ENCODE measurements around the gene MGMT. TPM values are rescaled to one million over a fixed set of nuclear protein-coding genes. Genes with fewer than 3 reads are reported as not detected.

Gene MGMT
- total RNA-seq, 4 donors from 2014 or later, result 16.5 to 37.5 (median 32.1) TPM

DNA sequence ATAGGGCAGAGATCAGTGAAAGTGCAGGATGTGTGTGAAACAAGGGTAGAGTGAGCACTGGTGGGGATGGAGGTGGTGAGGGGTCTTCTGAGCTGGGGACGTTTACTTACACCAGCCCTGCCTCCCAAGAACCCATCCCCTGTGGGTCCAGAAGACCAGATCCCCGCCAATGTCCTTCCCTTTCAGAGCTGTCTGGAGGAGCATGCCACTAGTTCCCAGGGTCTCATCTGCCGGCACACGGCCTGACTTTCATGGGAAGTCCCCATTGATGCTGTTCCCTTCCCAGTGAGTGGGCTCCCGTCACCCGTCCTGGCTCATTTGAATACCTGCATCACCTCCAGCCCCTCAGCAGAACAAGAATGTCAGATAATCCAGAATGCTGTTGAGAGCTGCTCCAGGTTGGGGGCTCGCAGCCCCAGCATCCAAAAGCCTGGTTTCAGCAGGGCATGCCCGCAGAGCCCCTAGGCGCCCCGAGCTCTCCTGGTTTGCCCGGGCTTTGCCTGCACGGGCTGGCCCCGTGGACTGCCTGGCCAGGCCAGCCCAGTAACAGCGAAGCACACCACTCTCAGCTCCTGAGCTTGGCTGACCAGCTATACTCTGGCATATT, 246.7 kb downstream of the MGMT start:
- peaks cover 0 to 20% of the 10 kb centered on the region in 2 donors for H3K36me3 ChIP-seq
- WGBS, 2 donors (ENCODE audit: low coverage in 1 of 2), result 96% methylated on average over 7 of the region's 14 CpGs; no CpG with 5 or more reads in 1 of the 2 donors

DNA sequence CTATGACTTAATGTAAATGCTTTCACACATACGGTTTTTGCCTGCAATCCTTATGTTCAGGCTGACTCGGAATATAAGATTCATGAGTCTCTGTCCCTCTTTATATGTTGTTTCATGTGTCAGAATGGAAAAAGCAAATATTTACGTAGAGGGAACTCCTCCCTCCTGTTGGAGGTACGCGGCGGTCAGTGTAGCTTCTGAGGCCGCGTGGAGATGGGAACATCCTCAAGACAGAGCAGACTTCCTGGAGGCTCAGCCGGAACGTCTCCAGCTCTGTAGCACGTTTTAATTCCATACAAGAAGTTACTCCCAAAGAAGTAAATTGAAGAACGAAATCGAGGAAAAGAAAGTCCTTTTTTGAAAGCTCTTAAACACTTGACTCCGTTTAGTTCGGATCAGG, 248.8 kb downstream of the MGMT start:
- WGBS, 2 donors (ENCODE audit: low coverage in 1 of 2), result 86 to 87% methylated on average over 4 to 14 of the region's 15 CpGs
- no peak overlapping the region for H3K4me3 ChIP-seq
- TF ChIP-seq POLR2AphosphoS5 (IDR thresholded peaks at IDR 0.05), result no peak
- no peak for TF ChIP-seq EP300 (IDR thresholded peaks at IDR 0.05)
- TF ChIP-seq, protein P1, sequence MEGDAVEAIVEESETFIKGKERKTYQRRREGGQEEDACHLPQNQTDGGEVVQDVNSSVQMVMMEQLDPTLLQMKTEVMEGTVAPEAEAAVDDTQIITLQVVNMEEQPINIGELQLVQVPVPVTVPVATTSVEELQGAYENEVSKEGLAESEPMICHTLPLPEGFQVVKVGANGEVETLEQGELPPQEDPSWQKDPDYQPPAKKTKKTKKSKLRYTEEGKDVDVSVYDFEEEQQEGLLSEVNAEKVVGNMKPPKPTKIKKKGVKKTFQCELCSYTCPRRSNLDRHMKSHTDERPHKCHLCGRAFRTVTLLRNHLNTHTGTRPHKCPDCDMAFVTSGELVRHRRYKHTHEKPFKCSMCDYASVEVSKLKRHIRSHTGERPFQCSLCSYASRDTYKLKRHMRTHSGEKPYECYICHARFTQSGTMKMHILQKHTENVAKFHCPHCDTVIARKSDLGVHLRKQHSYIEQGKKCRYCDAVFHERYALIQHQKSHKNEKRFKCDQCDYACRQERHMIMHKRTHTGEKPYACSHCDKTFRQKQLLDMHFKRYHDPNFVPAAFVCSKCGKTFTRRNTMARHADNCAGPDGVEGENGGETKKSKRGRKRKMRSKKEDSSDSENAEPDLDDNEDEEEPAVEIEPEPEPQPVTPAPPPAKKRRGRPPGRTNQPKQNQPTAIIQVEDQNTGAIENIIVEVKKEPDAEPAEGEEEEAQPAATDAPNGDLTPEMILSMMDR (IDR thresholded peaks at IDR 0.05), result no peak
- H3K4me1 ChIP-seq, result no peaks in the 10 kb centered on the region
- no peak for ATAC-seq
- peaks cover 0 to 7% (median 0%) of the 10 kb centered on the region in 3 donors for H3K9me3 ChIP-seq
- H3K27ac ChIP-seq, result no peak overlapping the region
- peaks cover 0 to 14% of the 10 kb centered on the region in 2 donors for H3K36me3 ChIP-seq
- H3K27me3 ChIP-seq, result no peaks in the 10 kb centered on the region

More for the DNA sequence above, 246.7 kb downstream of the MGMT start:
- no peaks in the 10 kb centered on the region for H3K27me3 ChIP-seq
- H3K27ac ChIP-seq, result no peak overlapping the region
- no peak overlapping the region for H3K4me3 ChIP-seq
- TF ChIP-seq, protein P1 (IDR thresholded peaks at IDR 0.05), result no peak
- TF ChIP-seq POLR2A (IDR thresholded peaks at IDR 0.05) (no peak), POLR2AphosphoS5 (IDR thresholded peaks at IDR 0.05) (no peak), EP300 (IDR thresholded peaks at IDR 0.05) (no peak)
- H3K4me1 ChIP-seq, result no peaks in the 10 kb centered on the region
- H3K9me3 ChIP-seq, result no peaks in the 10 kb centered on the region
- ATAC-seq, result no peak

DNA sequence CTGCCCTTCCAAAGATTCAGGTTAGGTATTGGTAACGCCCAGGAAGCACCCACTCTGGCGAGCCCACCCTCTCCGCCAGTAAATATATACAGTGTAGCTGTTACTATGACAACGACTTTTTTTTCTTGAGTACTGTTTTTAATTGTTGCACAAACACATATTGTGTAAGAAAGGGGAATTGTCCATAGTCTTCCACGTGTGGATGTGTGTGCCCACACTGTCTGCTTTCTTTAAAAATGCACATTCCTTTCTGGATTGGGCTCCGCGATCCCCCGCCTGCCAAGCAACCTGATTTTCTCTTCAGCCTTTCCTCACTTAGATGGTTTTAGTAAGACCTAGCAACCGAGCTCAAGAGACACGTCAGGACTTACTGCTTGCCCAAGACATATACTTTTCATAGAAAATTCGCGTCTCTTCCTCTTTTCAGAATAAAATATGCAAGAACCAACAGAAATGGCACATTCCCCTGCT, 249.2 kb downstream of the MGMT start:
- TF ChIP-seq POLR2AphosphoS5 (IDR thresholded peaks at IDR 0.05) (no peak), EP300 (IDR thresholded peaks at IDR 0.05) (no peak), POLR2A (IDR thresholded peaks at IDR 0.05) (no peak)
- TF ChIP-seq, protein P1 (IDR thresholded peaks at IDR 0.05), result no peak
- no peaks in the 10 kb centered on the region for H3K4me1 ChIP-seq
- no peak for ATAC-seq
- peaks cover 0 to 14% of the 10 kb centered on the region in 2 donors for H3K36me3 ChIP-seq
- no peak overlapping the region for H3K27ac ChIP-seq
- peaks cover 0 to 7% (median 0%) of the 10 kb centered on the region in 3 donors for H3K9me3 ChIP-seq
- WGBS, 2 donors (ENCODE audit: low coverage in 1 of 2), result 85 to 91% methylated on average over 9 to 12 of the region's 12 CpGs
- H3K27me3 ChIP-seq, result no peaks in the 10 kb centered on the region
- H3K4me3 ChIP-seq, result no peak overlapping the region

DNA sequence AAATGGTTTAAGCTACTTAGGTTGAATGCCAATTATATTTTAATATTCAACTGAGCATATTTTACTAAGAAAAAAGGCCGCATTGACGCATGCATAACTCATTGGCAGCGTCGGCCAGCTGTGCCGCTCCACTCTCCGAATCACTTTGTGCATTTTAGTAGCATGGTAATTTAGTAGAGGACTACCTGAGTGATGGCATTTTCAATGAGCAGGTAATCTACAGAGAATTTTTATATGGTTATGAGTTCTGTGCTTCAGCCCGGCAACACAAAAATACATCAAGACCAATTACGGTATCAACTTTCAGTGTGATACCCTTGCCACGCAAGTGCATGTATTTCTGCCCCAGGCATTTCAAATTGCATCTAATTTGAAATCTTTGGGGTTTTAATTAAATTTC, 249.8 kb downstream of the MGMT start:
- TF ChIP-seq POLR2A (IDR thresholded peaks at IDR 0.05), result no peak
- TF ChIP-seq, protein P1 (IDR thresholded peaks at IDR 0.05), result no peak
- no peak for TF ChIP-seq EP300 (IDR thresholded peaks at IDR 0.05)
- no peak for TF ChIP-seq POLR2AphosphoS5 (IDR thresholded peaks at IDR 0.05)
- no peak for ATAC-seq
- WGBS, 2 donors (ENCODE audit: low coverage in 1 of 2), result 84 to 98% methylated on average over 6 to 9 of the region's 9 CpGs
- no peaks in the 10 kb centered on the region for H3K27me3 ChIP-seq
- no peaks in the 10 kb centered on the region for H3K4me1 ChIP-seq
- peaks cover 0 to 7% (median 0%) of the 10 kb centered on the region in 3 donors for H3K9me3 ChIP-seq
- H3K4me3 ChIP-seq, result no peak overlapping the region
- H3K36me3 ChIP-seq, result peaks cover 0 to 14% of the 10 kb centered on the region in 2 donors
- H3K27ac ChIP-seq, result no peak overlapping the region
